Stimulated activated CD8-positive, alpha-beta memory T cell treated with anti-CD3 and anti-CD28 coated beads, Interleukin-7, amount 100 ng/mL, for 48 hours (primary cell): ENCODE measurements around the gene LSAMP.

ENCODE experiments used
- DNase-seq, 2 donors: peaks; one replicate each; pipeline ENCODE4 v3.0.0-alpha.2; 2020; ENCODE audit warnings: low read depth in 1 of 2; ENCODE audit errors: extremely low read depth in 1 of 2

Gene LSAMP

GRCh38 chr3:116445311-116445841 lies at the start of gene LSAMP:
LSAMP (minus strand) TSS chr3:116445487.
- no peak for DNase-seq

- no peak for DNase-seq
Measured at GRCh38 chr3:116492379-116492778, 47.1 kb upstream of the LSAMP start.

- no peak for DNase-seq
Measured at GRCh38 chr3:116483135-116483534, 37.8 kb upstream of the LSAMP start.

- DNase-seq: no peak
Measured at GRCh38 chr3:116476691-116477090, 31.4 kb upstream of the LSAMP start.

- no peak for DNase-seq
Measured at GRCh38 chr3:116474801-116475200, 29.5 kb upstream of the LSAMP start.

- no peak for DNase-seq
Measured at GRCh38 chr3:116474032-116474780, 28.9 kb upstream of the LSAMP start.

DNA sequence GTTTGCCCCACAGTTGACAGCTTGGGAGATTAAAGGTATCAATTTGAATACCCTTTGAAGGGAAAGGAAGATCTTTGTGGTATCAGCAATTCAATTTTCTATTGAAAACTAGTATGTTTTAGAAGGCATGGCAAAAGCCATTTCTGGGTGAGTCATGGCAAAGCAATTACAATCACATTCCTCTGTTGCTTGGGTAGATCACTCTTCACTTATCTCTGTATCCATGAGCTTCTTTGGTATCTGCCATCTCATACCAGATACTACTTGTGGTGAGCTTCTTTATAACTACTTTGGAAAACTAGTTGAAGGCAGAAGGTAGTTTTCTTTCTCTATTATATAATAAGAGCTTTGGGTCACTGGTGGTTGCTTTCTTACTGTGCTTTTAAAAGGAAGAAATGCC lies 28.3 kb upstream of the LSAMP start:
- no peak for DNase-seq

GRCh38 chr3:116470605-116471197 lies 25.4 kb upstream of the LSAMP start:
- DNase-seq: no peak

DNA sequence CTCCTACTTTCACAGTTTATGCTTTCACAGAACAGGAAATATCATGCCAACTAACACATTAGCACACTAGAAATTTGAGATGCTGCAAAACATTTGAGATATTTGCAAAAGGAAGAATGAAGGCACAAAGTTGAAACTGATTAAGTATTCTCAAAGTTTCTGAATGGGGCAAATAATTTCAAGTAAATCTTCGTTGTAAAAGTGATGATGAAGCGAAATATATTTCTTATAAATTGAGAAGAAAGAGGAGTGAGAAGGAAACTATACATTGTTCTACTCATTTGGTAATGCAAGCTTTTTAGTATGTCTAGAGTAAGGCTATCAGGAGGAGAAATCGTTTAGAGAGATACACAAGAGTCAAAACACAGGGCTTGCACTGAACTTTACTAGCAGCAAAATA lies 24.3 kb upstream of the LSAMP start:
- DNase-seq: no peak

GRCh38 chr3:116464276-116464798 lies 19.1 kb upstream of the LSAMP start:
- DNase-seq: no peak

GRCh38 chr3:116453666-116454346 lies 8.5 kb upstream of the LSAMP start:
- no peak for DNase-seq

DNA sequence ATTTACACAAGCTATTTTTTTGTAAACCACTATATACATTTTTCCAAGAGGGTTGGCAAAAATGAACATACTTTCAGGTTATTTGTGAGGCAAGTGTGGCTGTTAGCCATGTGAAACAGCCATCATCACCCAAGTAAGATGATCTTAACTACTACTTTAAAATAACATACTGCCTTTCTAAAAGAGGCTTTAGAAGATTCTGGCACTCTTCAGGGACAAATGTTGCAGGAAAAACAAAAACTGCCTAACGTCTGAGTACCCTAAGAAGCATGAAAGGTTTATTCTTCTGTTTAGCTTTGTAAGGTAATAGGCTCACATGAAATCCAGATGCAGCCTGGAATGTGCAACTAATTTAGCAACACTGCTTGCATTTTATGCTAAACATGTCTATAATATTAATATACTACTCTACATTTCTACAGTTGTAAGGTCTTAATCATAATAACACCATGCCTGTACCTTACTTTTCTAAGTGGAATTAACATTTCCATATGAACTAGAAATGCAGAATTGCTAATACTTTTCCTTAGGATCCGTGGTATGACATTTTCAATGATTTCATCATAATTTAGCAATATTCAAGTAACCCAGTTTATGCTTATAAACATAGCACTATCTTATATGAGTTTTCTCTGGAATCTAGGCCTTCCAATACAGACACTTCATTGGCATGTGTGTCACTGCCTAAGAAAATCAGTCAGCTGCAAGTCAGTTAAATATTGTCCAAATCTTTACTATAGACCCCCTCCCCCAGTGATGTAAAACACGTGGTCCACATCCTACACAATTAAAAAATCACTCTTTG lies 4.5 kb upstream of the LSAMP start:
- DNase-seq: no peak

DNA sequence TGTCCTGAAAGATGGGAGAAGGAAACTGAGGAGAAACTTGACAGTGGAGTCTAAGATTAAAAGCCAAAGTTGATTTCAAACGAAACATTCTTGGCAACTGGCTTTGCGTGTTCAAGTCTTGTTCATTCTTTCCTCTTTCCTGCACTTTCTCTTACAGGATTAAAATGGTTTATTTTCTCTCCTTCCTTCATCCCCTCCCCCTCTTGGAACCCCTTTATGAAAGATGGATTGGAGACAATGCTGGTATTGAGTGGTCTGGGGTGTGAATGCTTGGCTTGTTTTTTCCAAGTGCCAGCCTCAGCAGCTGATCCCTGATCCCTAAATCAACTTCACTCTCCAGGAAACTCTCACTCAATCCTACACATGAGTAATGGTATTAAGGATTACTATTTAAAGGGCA lies 703 bp upstream of the LSAMP start:
- DNase-seq: no peak

DNA sequence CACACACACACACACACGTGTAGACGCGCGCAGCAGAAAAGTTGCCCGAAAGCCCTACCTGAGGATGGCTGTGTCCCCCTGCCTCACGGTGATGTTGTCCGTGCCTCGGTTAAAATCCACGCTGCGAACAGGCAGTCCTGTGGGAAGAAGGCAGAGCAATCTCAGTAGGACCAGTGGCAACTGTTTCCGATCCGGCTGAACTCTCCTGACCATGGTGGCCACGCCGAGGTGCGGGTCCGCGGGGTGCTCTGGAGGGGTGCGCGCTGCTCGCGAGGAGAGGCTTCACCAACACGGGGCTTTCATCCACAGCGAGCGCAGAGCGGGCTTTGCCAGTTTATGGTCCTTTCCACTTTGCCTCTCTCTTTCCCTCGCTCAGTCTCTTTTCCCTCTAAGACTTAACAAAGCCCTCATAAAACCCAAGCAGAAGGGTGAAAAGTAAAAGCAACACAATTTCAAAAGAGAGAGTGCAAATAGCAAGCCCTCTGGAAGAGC lies 422 bp downstream of the LSAMP start:
- DNase-seq: no peak

- no peak for DNase-seq
Measured at GRCh38 chr3:116444115-116444747, 1.1 kb downstream of the LSAMP start.

DNA sequence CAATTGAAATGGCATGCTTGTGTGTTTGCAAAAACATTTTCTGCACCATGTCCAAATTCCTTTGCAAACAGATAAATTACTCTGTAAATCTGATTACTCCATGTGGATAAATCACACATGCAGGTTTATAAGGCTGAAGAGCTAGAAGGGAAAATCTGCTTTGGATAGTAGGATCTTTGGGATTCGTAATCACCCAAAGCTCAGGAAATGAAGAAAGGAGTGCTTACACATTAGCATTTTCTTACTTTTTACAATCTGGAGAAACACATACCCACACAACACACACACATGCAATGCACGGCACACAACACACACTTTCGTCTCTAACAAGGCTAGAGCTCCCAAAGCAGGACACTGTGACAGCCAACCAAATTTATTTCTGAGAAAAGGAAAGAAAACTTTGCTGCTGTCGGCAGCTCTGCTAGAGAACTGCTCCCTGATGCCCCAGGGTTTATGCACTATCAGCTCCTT lies 2.1 kb downstream of the LSAMP start:
- no peak for DNase-seq

GRCh38 chr3:116442331-116443021 lies 2.8 kb downstream of the LSAMP start:
- no peak for DNase-seq

DNA sequence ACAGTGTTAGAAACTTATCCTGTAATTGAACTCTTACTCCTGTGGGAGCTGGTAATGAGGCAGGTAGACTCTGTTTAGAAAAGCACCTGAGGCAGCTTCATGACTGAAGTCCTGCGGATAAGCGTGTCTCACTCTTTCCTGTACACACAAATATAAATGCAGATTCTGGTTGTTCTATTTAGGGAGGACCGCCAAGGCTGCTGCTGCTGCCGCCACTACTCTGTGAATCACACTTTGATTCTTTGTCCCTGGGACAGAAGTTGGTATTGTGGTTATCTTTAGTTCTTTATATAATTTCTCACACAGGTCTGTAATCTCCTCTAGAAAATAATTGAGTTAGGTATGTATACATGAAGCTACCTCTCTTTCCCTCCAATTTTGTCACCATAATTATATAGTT lies 3.6 kb downstream of the LSAMP start:
- DNase-seq: no peak

- no peak for DNase-seq
Measured at GRCh38 chr3:116440196-116440595, 5.1 kb downstream of the LSAMP start.
